HG03135 (cell line): ENCODE data around the gene ATP2B2.

Experiments
- ATAC-seq: cut with Tn5 transposase; IDR thresholded peaks from one replicate; pipeline ENCODE4 v1.9.1; 2021; ENCODE audit warnings: mild to moderate bottlenecking, moderate library complexity; ENCODE audit not compliant: unreplicated experiment

The ATP2B2 gene

DNA sequence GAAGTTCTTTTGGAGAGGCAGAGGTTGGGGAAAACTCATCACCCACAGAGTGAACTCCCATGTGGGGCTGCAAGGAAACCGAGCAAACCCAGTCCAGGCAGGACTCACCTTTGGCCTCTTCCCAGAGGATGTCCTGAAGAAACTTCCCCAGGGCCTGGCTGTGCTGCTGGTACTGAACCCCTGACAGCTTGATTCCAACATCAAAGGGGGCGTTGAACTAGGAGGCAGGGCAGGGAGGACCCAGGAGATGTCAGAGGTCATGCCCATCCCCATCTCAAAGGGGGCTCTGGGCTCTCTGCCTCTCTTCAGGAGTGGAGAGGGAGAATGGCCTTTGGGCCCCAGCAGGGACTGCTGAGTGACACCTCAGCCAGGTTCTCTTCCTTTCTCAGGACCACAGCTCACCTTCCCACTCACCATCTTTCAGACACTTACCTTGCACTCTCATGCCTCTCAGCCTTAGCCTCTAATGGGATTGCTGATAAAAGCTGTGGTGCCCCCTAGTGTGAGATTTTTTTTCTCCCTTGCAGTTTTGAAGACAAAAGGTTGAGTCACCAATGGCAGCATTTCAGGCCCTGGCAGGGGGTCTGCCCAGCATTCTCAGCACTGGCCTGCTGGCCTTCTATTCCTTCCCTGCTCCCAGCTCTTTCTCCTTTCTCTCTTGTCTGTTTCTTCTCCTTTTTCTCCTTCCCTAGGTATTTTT, 218.6 kb downstream of the ATP2B2 start:
- no peak for ATAC-seq

DNA sequence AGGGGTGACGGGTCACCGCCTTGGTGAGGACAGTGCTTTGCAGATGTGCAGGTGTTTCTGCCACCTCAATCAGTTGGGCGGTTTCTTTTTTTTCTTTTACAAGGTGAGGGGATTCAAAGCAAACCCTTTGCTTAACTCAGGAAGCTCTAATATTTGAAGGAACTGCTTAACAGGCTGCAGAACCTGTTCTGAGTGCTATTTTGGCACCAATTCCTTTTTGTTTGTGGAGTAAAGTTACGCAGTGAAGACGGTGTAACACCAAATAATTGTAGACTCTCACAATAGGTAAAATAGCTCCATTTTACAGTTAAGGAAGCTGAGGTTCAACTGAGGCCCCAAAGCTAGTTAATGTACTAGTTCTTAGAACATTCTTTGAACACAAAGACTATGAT, 219.3 kb downstream of the ATP2B2 start:
- no peak for ATAC-seq

DNA sequence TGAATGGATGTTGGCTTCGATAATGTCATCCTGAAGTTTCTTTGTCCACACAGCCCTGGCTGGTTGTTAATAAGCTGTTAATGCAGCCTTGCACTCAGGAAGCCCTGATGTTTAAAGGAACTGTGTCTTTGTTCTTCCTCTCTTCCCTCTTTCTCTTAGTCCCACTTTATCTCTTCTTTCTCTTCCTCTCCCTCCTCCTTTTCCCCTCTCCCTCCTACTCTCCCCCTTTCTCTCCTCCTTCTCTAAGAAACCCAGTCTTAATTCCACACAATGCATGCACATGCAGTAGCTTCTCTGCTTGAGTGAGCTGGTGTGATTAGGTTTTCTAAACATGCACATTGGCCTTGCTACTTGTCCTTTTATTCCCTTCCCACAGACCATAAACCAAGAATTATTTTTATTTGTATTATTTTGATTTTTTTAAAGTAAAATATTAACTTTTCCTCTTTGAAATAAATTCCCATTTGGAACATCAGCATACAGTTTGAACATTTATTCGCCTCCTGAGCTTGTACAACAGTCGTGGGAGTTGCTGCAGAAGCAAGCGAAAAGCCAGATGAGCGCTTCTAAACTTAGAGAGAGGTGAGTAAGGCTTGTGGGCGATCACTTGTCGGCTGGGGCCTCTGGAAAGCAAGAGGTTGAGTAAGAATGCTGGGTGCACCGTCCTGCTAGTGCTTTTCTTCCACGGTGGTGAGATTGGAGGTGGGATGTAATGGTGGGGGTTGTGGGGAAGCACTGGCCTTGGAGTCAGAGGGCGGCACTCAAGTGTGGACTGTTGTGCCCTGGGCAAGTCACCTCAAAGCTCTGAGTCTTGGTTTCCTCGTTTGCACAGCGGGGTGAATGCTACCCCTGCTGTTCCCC, 219.9 kb downstream of the ATP2B2 start:
- no peak for ATAC-seq

DNA sequence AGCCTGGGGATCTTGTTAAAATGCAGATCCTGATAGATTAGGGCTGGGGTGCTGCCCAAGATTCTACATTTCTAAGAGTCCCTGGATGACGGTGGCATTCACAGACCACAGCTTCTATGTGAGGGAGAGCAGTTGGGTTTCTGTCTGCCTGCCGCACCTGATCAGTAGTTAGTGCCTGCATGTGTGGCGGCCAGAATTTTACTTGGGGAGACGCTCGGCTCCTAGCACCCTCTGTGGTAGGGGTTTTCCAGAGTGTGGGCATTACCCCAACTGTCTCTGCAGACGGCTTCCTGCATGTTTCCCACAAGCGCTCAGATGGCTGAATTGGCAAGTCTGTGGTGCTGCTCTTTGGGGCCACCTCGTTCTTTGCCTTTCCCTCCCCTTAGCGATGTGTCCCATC, 220.9 kb downstream of the ATP2B2 start:
- ATAC-seq = no peak

DNA sequence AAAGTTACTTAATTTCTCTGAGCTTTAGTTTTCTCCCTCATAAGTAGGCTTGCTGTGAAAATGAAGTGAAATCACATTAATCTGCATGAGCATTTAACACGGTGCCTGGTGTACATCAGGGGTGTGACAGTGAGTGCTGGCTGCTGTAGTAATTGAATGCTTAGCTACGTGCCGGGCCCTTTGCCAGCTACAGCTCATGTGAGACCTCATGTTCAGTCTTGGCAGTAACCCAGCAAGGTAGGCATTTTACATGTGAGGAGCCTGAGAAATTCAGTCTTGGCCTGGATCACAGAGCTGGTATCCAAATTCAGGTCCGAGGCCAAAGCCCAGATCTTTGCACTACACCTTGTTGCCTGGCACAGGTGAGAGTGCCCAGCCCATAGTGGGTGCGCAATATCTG, 221.7 kb downstream of the ATP2B2 start:
- no peak for ATAC-seq

DNA sequence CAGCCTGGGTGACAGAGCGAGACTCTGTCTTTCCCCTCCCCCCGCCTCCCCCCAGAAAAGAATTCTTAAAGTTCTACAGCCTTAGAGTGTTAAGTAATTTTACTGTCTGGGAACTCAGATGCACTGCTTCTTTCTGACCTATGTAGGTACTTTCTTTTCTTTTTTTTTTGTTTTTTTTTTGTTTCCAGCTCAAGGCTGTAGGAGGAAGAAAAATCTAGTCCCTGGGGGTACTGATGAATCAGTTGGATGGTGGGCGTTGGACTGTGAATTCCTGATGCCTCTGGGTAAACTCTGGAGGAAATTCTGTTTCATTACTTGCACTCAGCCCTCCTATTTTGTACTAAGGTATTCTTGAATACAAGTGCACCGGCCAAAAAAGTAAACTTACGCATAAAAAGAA, 223.4 kb downstream of the ATP2B2 start:
- no peak for ATAC-seq

DNA sequence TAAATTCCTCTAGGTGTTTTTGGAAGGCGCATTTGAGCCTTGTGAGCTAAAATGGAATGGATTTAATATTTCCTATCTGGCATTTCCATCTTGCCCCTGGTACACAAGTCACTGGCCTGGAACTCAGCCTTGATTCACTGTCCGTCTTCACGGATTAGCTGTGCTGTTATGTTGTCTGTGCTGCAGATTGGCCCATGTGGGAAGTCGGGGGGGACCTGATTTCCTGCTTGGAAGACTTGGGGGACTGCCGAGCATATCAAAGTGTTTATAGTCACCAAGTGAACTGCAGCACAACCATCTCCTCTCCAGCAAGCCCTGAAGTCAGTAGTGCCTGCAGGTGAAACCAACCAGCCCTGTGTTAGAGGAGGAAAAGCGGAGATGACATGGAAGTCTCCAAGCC, 224.8 kb downstream of the ATP2B2 start:
- no peak for ATAC-seq

DNA sequence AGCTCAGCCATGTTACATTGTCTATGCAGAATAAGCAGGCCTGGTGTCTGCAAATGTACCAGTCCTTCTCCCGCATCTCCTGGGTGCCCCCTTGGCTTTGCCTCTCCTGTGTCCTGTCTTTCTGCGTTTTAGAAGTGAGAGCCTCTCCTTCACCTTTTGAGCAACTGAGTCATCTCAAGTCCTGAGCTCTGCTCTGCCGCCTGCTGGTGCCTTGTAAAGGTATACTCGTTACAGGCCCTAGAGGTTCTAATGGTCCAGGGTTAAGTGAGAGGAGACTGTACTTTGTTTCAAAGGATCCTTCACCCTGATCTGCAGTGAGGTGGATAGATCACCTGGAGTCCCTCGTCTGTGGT, 225.2 kb downstream of the ATP2B2 start:
- no peak for ATAC-seq

DNA sequence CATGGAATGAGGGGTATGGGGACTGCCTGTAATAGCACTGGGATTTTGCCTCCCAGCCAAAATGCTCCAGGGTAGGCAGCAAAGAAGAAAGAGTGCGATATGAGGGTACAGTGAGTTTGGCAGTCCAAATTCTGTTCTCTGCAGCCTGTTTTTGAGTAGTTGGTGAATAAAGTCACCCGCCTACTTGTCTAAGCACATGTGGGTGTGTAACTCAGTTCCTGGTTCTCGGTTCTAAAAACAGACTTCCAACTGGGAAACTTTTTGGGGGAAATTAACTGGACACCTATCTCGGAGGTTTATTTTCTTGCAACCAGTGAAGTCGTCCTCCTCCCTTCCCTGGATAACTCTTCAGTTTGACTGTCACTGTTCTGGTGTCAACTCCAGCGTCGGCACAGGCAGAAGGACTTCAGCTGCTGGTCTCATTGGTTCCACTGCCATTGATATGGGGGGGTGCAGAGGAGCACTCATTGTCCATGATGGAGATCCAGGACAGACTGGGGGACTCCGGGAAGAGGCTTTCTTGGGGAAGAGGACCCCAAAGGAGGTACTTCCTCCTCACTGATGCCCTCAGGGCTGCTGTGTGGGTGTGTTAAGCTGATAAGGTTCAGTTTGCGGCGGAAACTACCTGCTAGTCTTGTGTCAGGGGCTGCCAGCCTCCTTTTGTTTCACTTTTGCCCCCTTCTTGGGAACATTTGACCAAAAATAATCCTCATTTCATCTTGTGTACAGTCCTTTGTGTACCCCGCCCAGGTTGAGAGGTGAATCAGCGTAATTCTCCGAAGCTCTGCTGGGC, 225.8 kb downstream of the ATP2B2 start:
- ATAC-seq = no peak

DNA sequence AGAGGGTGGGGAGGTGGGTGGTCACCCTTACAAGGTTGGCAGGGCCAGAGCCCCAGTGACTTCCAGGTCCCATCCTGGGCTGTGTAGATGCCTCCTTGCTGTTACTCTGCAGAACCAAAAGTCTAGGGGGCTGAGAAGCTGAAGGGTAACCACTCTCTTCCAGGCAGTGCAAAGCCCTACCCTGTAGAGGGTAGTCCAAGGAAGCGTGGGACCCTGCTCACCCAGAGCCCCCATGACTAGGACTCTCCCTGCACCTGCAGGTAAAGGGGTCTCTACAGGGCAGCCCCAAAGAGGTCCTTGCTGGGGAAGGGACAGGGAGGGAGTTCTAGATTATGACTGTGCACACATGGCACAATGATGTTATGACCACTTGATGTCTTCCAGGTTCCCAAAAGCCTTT, 226.9 kb downstream of the ATP2B2 start:
- no peak for ATAC-seq

DNA sequence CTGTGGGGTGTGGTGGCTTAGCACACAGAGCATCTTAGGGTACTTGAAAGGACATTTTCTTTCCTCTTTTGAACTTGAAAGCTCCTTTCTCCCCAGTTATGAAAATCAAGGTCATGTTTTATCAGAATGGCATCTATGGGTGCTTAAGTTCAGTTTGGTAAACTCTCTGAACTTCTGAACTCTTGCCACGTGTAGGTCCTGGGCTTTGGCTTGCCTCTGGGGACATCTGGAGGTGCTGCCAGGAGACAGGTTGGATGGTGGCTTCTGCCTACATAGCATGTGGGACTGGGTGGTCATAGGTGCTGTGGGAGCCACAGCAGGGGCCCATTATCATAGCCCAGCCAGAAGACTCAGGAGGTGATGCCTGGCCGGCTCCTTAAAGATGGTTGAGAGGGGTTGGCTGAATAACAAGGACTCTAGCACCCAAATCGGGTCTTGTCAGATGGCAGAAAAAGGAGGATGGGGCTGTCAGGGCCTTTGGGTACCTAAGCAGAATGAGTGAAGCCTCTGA, 228.2 kb downstream of the ATP2B2 start:
- no peak for ATAC-seq

DNA sequence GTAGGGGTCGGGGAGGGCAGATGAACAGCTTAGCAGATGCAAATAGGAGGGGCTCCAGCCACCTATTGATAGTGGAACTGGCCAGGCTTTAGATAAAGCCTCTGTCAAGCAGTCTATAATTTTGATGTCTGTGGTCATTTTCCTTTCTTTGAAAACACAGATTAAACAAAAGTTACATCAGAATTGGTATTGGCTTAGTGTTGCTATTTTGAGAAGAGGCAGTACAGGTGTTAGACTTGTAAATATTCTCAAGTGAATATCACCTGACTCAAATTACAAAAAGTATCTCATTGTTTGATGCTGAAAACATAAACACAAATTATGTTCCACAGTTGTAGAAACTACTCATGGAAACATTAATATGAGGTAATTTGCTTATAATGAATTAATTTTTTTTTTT, 230.8 kb downstream of the ATP2B2 start:
- ATAC-seq = no peak
